RWPE2 (cell line): ENCODE data around the gene VPS8.

ENCODE experiments used
- ATAC-seq: fragments of 200-7000 bp; cut with Tn5 transposase; 3 replicates; pipeline ENCODE4 v1.9.1; 2021; ENCODE audit warnings: low read depth
- DNase-seq: peaks from one replicate; pipeline ENCODE4 v3.0.0-alpha.2; 2020; ENCODE audit warnings: low spot score
- H3K27ac ChIP-seq: fragments of 450-650 bp; 2 replicates; pipeline ENCODE4 v1.5.1; 2017; ENCODE audit warnings: mild to moderate bottlenecking; ENCODE audit not compliant: poor library complexity, severe bottlenecking
- H3K27me3 ChIP-seq: fragments of 250-450 bp; sonication (Bioruptor Pico); 2 replicates; pipeline ENCODE4 v1.5.1; 2021; ENCODE audit warnings: mild to moderate bottlenecking, moderate library complexity; ENCODE audit not compliant: insufficient read depth, poor library complexity, severe bottlenecking
- H3K36me3 ChIP-seq: fragments of 250-450 bp; sonication (Bioruptor Pico); 2 replicates; pipeline ENCODE4 v1.5.1; 2020; ENCODE audit warnings: low read depth, mild to moderate bottlenecking, moderate library complexity
- H3K4me1 ChIP-seq: fragments of 250-450 bp; sonication (Bioruptor Pico); 2 replicates; pipeline ENCODE4 v1.5.1; 2021; ENCODE audit warnings: mild to moderate bottlenecking, moderate library complexity; ENCODE audit not compliant: insufficient read depth, poor library complexity, severe bottlenecking
- H3K4me3 ChIP-seq: fragments of 250-450 bp; sonication (Bioruptor Pico); 2 replicates; pipeline ENCODE4 v1.5.1; 2021; ENCODE audit warnings: mild to moderate bottlenecking, moderate library complexity; ENCODE audit not compliant: severe bottlenecking
- H3K9me3 ChIP-seq: fragments of 250-450 bp; sonication (Bioruptor Pico); 2 replicates; pipeline ENCODE4 v1.5.1; 2021; ENCODE audit warnings: mild to moderate bottlenecking, moderate library complexity; ENCODE audit not compliant: severe bottlenecking
- TF ChIP-seq, protein P1 (sequence below): fragments of 450-650 bp; IDR thresholded peaks from one replicate; pipeline ENCODE4 v1.5.1; 2017; ENCODE audit warnings: mild to moderate bottlenecking, moderate library complexity; ENCODE audit not compliant: poor library complexity, severe bottlenecking

VPS8 gene

DNA sequence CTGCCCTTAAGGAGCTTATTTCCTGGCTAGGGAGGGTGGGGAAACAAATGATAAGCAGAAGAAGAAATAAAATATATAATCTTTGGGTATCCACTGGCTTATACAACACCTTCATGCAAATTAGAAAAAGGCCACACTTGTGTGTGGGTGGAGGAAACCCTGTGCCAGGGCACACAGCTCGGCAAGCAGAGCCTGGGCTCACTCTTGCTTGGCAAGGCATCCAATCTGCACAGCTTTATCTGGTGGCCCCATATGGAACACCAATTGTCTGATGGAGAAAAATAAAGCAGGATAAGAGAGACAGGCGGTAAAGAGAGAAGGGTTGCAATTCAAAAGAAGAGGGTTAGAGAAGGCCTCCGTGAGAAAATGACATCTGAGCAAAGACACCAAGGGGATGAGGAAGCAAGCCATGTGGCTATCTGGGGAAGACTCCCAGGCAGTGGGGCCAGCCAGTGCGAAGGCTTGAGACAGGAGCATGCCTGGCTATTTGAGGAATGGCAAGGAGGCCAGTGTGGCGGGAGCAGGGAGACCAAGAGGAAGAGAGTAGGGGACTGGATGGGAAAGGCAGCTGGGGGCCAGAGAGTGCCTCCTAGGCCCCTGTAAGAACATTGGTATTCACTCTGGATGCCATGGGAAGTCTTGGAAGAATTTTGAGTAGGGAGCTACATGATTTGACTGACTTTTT, 22.5 kb upstream of the VPS8 start:
- H3K4me1 ChIP-seq = peaks cover 8% of the 10 kb centered on the region
- H3K36me3 ChIP-seq = no peaks in the 10 kb centered on the region
- ATAC-seq (no peak), DNase-seq (no peak)
- no peaks in the 10 kb centered on the region for H3K27me3 ChIP-seq
- no peak overlapping the region for H3K27ac ChIP-seq
- no peaks in the 10 kb centered on the region for H3K9me3 ChIP-seq
- TF ChIP-seq, protein P1, sequence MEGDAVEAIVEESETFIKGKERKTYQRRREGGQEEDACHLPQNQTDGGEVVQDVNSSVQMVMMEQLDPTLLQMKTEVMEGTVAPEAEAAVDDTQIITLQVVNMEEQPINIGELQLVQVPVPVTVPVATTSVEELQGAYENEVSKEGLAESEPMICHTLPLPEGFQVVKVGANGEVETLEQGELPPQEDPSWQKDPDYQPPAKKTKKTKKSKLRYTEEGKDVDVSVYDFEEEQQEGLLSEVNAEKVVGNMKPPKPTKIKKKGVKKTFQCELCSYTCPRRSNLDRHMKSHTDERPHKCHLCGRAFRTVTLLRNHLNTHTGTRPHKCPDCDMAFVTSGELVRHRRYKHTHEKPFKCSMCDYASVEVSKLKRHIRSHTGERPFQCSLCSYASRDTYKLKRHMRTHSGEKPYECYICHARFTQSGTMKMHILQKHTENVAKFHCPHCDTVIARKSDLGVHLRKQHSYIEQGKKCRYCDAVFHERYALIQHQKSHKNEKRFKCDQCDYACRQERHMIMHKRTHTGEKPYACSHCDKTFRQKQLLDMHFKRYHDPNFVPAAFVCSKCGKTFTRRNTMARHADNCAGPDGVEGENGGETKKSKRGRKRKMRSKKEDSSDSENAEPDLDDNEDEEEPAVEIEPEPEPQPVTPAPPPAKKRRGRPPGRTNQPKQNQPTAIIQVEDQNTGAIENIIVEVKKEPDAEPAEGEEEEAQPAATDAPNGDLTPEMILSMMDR = no peak
- H3K4me3 ChIP-seq = no peak overlapping the region

DNA sequence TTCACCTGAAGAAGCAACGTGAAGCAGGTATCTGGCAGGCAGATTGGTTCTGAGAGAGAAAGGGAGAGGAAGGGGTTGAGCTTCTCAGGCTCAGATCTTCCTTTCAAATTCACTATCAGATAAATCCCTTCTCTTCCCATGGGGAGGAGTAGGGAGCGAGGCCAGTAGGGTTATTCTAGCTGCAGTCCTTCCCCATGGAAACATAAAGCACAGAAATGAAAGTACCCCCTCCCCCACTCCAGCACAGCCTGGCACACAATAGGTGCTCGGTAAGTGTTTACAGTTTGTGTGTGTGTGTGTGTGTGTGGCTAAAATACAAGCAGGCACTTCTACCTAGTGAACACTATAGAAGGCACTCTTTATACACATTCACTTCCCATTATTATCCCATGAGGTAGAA, 20.8 kb upstream of the VPS8 start:
- H3K36me3 ChIP-seq = no peaks in the 10 kb centered on the region
- TF ChIP-seq, protein P1 = no peak
- no peak overlapping the region for H3K27ac ChIP-seq
- H3K4me3 ChIP-seq = no peak overlapping the region
- no peaks in the 10 kb centered on the region for H3K27me3 ChIP-seq
- DNase-seq (no peak), ATAC-seq (no peak)
- peaks cover 8% of the 10 kb centered on the region for H3K4me1 ChIP-seq
- no peaks in the 10 kb centered on the region for H3K9me3 ChIP-seq

DNA sequence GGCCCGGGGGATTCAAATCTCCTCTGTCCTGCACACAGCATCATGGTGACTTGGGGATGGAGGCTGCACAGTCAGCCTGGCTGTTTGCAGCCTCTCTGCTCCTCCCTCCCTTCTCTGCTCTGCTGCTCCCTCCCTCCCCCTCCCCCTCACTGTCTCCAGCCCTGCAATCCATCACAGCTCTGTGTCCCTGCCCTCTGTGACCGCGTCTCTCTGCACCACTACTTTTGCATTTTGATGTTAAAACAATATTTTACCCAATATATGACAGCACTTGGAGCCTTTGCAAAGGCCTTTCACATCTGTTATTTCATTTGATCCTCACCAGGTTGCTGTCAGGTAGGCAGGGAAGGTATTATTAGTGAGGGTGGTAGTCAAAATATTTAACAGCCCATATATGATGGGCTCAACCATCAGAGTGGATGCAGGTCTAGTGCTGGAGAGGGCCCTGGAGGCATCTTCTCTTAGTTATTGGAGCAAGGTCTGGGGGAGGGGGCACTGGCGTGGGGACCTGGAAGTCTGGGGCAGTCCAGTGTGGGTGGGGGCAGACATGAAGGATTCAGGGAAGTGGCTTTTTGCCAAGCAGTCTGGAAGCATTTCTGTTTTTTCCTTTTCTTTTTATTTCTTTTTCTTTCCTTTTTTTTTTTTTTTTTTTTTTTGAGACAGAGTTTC, 16.3 kb upstream of the VPS8 start:
- Histone ChIP-seq H3K4me1 (no peaks in the 10 kb centered on the region), H3K4me3 (no peak overlapping the region), H3K36me3 (no peaks in the 10 kb centered on the region), H3K27ac (no peak overlapping the region), H3K9me3 (no peaks in the 10 kb centered on the region), H3K27me3 (no peaks in the 10 kb centered on the region)
- no peak for DNase-seq
- no peak for ATAC-seq
- TF ChIP-seq, protein P1 = no peak

DNA sequence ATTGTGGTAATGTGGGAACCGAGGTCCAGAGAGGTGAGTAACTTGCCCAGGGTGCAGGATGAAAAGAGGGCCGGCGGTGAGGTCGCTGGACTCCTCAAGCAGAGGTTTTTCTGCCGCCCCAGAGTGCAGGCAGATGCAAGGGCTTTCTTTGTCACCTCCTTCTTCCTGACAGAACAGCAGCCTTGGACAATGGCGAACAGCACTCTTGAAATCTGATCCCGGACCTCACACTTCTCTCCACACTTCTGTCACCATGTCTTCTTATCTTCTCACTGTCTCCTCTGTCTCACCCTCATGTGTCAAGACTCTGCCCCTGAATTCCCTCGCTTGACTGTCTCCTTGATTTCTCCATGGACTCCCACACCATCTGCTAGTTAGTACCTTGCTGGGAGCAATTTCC, 15.4 kb upstream of the VPS8 start:
- no peaks in the 10 kb centered on the region for H3K27me3 ChIP-seq
- no peaks in the 10 kb centered on the region for H3K9me3 ChIP-seq
- no peak overlapping the region for H3K4me3 ChIP-seq
- H3K27ac ChIP-seq = no peak overlapping the region
- DNase-seq (no peak), ATAC-seq (no peak)
- H3K36me3 ChIP-seq = no peaks in the 10 kb centered on the region
- TF ChIP-seq, protein P1 = no peak
- H3K4me1 ChIP-seq = no peaks in the 10 kb centered on the region

DNA sequence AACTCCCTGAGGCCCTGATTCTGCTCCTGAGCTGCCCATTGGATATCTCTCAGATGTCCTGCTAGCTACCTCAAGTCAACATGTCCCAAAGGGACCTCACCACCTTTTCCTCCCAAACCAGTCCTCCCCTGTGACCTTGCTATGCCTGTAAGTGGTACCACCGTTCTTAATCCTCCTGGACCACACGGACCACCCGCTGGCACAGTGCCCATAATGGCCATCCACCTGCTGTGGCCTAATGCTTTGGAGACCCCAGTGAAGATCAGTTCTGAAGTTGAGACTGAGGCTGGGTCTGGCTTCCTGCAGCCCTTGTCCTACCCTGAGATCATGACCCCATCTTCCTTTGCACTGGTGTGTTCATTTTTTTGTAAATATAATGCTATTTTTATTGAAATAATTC, 15.0 kb upstream of the VPS8 start:
- Histone ChIP-seq H3K36me3 (no peaks in the 10 kb centered on the region), H3K4me1 (no peaks in the 10 kb centered on the region), H3K27me3 (no peaks in the 10 kb centered on the region), H3K4me3 (no peak overlapping the region), H3K27ac (no peak overlapping the region), H3K9me3 (no peaks in the 10 kb centered on the region)
- TF ChIP-seq, protein P1 = no peak
- DNase-seq = no peak
- ATAC-seq = no peak
